Endometrium (tissue), 2 donors: ENCODE data around the gene HOXC4.

Experiments used
- FAIRE-seq: peaks from 2 replicates; lab custom pipeline; 2012; peaks lifted over from hg19 to GRCh38; lab: Jason Lieb, UNC
- donor health status: control.
- donor health status: control.

Gene HOXC4

DNA sequence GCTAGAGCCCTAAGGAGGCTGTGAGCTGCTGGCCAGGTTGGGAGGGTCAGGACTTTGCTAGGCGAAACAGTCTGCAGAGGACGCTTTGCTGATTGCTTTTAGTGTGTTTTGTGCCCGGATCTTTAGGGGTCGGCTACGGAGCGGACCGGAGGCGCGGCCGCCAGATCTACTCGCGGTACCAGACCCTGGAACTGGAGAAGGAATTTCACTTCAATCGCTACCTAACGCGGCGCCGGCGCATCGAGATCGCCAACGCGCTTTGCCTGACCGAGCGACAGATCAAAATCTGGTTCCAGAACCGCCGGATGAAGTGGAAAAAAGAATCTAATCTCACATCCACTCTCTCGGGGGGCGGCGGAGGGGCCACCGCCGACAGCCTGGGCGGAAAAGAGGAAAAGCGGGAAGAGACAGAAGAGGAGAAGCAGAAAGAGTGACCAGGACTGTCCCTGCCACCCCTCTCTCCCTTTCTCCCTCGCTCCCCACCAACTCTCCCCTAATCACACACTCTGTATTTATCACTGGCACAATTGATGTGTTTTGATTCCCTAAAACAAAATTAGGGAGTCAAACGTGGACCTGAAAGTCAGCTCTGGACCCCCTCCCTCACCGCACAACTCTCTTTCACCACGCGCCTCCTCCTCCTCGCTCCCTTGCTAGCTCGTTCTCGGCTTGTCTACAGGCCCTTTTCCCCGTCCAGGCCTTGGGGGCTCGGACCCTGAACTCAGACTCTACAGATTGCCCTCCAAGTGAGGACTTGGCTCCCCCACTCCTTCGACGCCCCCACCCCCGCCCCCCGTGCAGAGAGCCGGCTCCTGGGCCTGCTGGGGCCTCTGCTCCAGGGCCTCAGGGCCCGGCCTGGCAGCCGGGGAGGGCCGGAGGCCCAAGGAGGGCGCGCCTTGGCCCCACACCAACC, 23.9 kb upstream of the HOXC4 start:
- no peak for FAIRE-seq

GRCh38 chr12:54030442-54030801, 23.2 kb upstream of the HOXC4 start:
- FAIRE-seq: no peak

- no peak for FAIRE-seq
These were observed 22.7 kb upstream of the HOXC4 start for GRCh38 chr12:54030889-54031471.

- FAIRE-seq: no peak
These were observed 22.2 kb upstream of the HOXC4 start for GRCh38 chr12:54031480-54031879.

DNA sequence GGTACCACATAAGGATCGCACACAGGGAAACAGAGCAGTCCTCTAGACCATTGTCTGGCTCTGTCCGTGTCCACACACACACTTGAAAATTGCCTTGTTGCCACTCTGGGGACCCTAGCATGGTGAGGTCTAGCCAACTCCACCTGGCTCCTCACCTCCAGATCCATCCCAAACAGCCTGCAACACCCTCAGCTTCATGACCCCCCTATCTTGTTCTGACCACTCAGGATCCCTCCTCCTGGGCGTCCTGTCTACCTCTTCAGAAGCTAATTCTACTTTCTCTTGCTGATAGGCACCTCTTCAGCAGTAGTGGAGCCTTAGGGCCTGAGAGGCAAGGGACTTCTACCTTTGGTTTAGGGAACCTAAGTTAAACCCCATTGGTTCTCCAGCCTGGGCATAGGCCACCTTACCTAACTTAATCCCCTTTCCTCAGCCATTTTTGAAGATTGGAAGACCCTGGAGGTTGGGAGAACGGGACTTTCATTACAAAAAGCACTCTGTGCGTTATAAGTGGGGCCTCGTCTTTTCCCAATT, 21.5 kb upstream of the HOXC4 start:
- no peak for FAIRE-seq

DNA sequence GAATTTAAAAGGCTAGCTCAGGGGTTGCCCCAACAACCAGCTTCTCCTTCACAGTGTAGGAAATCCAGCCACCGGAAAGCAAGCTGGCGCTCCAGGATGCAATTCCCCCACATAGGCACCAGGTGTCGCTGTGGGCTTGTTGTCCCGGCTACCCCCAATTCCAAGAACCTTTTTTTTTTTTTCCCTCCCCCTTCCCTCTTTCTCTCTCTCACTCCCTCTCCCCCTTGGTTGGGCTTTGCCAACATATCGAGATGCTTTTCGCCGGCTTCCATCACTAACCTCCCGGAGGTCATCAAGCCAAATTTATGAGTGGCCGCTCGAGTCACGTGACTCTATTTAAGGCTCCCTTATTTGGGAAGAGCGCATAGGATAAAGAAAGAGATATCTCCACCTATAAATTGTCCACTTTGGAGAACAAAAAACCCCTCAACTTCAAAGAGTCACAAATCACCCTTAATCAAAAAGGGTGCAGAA, 21.0 kb upstream of the HOXC4 start, which contains the start of gene HOXC5:
TSS of gene HOXC5 (plus strand) at position 424 of the 474 bp plus-strand sequence. CDS start 73 bp downstream, outside the sequence.
- FAIRE-seq: no peak

DNA sequence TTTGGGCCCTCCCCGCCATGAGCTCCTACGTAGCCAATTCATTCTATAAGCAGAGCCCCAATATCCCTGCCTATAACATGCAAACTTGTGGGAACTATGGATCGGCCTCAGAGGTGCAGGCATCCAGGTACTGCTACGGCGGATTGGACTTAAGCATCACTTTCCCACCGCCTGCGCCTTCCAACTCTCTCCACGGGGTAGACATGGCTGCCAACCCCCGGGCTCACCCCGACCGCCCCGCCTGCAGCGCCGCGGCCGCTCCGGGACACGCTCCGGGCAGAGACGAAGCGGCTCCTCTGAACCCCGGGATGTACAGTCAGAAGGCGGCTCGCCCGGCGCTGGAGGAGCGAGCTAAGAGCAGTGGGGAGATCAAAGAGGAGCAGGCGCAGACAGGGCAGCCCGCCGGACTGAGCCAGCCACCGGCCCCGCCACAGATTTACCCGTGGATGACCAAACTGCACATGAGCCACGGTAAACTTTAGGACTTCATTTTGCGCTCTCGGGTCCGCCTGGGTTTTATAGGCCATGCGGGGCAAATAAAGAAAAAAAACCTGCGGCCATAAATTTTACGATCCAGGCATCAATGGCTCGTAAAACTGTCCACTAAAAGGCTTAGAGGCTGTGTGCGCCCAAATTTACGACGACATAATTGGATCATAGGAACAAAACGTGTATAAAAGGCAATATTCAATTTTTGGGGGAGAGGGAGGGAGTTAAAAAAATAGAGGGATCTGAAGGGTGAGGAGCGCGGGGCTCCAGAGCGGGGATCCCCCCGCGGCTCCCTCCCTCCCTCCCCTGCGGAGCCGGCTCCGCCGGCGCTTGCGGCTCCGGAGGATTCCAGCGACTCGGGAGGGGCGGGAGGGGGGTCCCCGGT, 20.3 kb upstream of the HOXC4 start:
- FAIRE-seq: no peak

- FAIRE-seq: no peak
These were observed 19.5 kb upstream of the HOXC4 start for GRCh38 chr12:54033980-54034784.

GRCh38 chr12:54034785-54035310, 18.8 kb upstream of the HOXC4 start:
- no peak for FAIRE-seq

DNA sequence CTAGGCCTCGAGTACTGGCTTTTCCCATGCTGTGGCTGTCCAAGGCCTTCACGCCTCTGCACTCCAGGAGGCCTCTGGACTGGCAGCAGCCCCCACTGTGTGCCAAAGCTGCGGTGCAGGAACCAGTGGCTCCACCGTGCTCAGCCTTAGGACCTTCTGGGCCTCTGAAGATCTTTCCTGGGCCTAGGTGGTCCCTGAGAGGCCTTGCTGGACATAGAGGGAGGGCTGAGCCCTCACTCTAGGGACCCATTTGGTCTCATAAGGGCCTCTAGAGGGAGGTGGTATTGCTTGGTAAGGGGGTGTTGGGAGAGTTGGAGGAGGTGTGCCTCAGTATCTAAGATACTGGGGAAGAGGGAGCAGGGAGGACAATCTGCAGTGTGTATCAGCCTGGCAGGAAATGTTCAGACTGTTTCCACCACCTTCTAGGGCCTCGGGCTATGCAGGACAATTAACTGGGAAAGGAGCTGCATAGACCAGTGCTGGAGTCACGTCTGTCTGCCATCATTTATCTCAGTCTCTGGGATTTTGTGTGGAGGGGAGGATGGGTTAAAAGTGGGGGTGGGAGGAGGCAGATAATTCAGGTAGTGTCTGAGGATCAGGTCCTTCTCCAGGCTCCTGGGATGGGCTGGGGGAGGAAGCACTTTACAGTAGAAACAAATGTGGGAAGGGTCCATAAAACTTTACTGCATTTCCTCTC, 17.9 kb upstream of the HOXC4 start:
- no peak for FAIRE-seq

DNA sequence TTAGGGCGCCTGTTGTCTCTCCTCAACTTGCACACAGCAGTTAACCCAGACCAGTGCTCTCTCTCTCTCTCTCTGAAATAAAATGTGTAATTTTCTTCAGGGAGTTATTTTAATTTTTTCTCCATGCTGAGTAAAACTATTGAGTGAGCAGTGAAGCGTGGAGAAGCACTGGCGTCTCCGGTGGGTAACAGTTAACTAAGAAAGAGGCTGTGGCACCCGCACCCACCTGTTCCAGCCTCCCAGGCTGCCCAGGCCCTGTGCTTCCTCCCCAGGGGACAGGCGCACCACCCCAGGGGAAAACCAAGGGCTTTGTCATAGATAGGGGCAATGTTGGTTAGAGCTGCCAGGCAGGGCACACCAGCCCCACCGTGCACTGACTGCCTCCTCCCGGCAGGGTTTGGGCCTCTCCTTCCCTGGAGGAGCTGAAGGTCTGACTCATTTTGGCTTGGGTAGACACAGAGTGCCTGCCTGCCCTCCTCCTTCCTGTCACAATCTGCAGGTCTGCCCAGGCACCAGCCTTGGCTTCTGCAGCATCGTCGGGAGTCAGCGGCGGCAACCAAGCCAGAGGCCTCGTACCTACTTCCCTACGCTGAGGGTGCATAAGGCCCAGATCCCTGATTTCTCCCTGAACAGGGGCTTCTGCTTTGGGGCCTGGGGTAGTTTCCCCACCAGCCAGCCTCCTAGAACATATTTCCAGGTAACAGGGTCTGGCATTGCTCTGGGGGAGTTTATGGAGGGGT, 16.8 kb upstream of the HOXC4 start:
- FAIRE-seq: no peak

DNA sequence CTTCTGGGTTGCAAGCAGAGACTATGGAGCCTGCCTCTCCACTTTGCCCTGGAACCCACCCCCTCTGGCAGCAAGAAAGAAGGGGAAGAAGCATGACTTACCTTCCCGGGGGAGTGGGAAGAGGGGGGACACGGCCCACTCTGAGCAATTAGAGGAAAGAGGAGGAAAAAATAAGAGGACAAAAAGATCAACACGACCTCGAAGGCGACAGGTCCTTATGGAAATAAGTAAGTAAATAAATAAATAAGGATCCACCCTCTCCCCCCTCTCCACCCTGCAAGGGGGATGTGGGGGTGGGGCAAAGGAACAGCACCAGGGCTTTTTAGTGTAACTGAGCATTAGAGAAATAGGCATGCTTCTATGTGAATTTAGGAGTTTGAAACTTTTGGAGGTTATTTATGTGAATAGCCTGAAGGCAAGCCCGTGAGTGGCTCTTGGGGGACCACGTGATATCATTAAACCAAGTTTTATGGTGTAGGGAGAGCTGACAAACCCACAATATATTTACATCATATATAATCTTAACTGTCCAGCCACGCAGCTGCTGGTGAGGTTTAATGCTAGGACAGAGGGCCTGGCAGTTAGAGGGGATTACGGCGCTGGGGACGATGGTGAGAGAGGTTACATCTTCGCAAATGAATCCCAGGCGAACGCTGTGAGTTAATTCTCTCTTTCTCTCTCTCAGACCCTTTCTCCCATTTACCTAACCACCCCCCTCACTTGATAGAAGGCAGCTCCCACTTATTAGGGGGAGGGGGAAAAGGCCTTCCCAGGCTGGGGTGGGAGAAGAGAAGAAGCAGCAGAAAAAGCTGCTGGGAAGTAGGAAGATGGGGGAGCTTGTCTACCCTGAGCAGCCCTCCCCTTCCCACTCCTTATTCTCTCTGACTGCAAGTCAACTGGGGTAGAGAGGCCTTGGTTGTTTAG, 16.0 kb upstream of the HOXC4 start:
- FAIRE-seq: no peak

DNA sequence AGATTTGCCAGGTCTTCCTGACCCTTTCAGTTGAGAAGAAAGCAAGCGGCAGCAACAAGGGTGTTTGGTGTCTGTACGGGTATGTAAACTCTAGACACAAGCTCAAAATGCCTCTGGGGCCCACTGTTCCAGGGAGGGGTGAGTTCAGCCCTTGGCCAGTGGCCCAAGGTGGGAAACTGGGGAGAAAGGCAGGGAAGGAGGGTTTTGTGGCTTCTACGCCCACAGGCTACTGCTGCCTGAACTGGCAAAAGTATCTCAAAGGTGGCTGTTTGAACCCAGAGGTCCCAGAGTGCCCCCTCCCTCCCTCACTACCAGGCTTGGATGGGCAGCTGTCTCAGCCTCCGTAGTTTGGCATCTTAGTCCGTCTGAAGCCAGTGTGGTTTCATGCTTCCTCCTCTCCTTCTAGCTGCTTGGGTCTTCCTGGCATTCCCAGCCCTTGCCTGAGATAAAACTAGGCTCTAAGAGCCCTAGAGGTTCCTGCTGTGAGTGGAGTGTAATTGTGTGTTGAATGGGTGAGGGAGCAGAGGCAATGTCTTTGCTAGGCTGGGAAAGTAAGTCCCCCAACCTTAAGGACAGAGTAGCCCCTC, 15.3 kb upstream of the HOXC4 start:
- FAIRE-seq: no peak

GRCh38 chr12:54038871-54039414, 14.7 kb upstream of the HOXC4 start:
- no peak for FAIRE-seq

- FAIRE-seq: no peak
These were observed 14.1 kb upstream of the HOXC4 start for GRCh38 chr12:54039417-54040147.

- FAIRE-seq: no peak
These were observed 13.5 kb upstream of the HOXC4 start for GRCh38 chr12:54040148-54040494.

GRCh38 chr12:54040648-54041047, 13.0 kb upstream of the HOXC4 start:
- no peak for FAIRE-seq
